A673 (cell line): ENCODE measurements around the gene PALLD.

Experiments used
- EZH2 ChIP-seq: fragments of 200-600 bp; sonication (generic); IDR thresholded peaks from 2 replicates; pipeline ENCODE4 v1.6.1; 2017; ENCODE audit warnings: borderline replicate concordance, low read depth, mild to moderate bottlenecking, mixed read lengths, antibody characterized with exemption, low read length; ENCODE audit not compliant: poor library complexity, severe bottlenecking
- TF ChIP-seq, protein P1 (sequence below): fragments of 300-800, 200-600 bp; sonication (generic); conservative IDR thresholded peaks from 2 replicates; pipeline ENCODE4 v1.5.1; 2017; ENCODE audit warnings: low read depth, mild to moderate bottlenecking, antibody characterized with exemption, low read length, moderate library complexity, mixed read lengths

DNA sequence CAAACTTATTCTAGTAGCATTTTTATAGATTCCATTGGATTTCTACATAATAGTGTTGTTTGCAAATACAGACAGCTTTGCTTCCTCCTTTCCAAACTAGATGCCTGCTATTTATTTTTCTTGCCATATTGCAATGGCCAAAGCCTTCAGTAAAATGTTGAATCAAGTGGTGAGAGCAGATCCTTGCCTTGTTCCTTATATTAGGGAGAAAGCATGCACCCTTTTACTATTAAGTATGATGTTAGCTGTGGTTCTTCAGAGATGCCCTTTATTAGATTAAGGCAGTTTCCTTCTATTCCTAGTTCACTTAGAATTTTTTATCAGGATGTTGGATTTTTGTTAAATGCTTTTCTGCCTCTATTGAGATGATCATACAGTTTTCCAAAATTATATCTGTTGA, 279.5 kb downstream of the PALLD start:
- TF ChIP-seq, protein P1, sequence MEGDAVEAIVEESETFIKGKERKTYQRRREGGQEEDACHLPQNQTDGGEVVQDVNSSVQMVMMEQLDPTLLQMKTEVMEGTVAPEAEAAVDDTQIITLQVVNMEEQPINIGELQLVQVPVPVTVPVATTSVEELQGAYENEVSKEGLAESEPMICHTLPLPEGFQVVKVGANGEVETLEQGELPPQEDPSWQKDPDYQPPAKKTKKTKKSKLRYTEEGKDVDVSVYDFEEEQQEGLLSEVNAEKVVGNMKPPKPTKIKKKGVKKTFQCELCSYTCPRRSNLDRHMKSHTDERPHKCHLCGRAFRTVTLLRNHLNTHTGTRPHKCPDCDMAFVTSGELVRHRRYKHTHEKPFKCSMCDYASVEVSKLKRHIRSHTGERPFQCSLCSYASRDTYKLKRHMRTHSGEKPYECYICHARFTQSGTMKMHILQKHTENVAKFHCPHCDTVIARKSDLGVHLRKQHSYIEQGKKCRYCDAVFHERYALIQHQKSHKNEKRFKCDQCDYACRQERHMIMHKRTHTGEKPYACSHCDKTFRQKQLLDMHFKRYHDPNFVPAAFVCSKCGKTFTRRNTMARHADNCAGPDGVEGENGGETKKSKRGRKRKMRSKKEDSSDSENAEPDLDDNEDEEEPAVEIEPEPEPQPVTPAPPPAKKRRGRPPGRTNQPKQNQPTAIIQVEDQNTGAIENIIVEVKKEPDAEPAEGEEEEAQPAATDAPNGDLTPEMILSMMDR = no peak
- TF ChIP-seq EZH2 = no peak
